ENCODE measurements around the gene MUSK.

DNA sequence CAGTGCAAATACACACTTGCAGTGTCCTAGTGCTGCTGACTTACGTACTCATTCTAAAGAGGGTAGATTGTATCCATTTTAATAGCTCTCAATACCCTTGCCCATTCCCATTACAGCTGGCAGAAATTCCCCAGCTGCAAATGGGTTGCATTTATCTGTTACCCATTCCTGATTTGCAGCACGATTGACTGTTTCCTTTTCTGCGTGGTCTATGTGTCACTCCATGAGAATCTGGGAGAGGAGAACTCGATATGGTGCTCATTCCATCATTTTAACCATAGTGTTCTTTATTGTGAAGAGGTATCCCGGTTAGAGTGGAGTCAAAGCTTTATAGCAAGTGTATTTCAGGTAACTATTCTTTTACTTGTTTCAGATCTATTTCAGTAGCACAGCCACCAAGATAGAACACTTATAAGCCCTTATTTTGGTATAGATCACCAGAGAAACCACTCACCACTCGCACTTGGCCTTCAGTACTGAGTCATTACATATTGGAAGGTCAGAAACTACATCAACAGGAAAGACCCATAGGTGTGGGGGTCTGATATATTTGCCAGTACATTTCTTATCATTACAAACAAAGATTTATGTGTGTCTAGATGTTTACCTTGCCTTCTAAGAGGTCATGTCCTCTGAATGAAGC is 139.5 kb downstream of the MUSK start:
- TF ChIP-seq CTCF (IDR thresholded peaks at IDR 0.05): no peak
- no peak for TF ChIP-seq EZH2 (IDR thresholded peaks at IDR 0.05; ENCODE audit: borderline replicate concordance, insufficient read depth, low read depth, low read length, poor library complexity, severe bottlenecking)
